ENCODE data around the gene CCDC180. TPM values are rescaled to one million over a fixed set of nuclear protein-coding genes. Genes with fewer than 3 reads are reported as not detected.

Gene CCDC180
- total and polyA plus RNA-seq, 9 of the 15 experiments (the other 6 are each of a cell fraction or from before 2014, with no cell fraction given): 0.56 to 4.2 (median 2.5) TPM

DNA sequence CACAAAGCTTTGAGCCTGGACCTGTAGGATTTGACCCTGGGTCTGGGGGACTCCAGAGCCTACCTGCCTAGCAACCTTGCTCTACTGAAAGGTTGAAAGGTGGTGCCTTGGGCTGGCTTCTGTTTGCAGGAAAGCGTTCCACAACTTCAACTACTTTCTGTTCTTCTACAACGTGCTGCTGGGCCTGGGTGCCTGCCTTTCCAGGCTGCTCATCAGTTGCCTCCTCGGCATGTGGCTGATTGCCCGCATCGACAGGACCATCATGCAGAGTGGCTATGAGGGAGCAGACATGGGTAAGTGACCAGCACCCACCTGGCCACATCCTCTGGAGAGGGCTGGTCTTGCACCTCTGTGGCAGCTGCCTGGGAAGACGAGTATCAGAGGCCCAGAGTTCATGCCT is 13.6 kb upstream of the CCDC180 start:
- BruUV-seq (replicated peaks): no TSS peak
- 95% methylated on average over 6 of the region's 6 CpGs for WGBS (ENCODE audit: insufficient coverage, low coverage, missing lambda C conversion rate)
- no peak overlapping the region for H2AFZ ChIP-seq (ENCODE audit: low read depth, low read length)
- no peak overlapping the region for H3K27ac ChIP-seq (ENCODE audit: extremely low read depth, low read depth, low read length)
- H3K4me1 ChIP-seq (replicated peaks in 1 of 2; ENCODE audit: control insufficient read depth in 2 of 2, insufficient read depth in 2 of 2, low read length in 2 of 2): peaks cover 4 to 9% of the 10 kb centered on the region in 2 experiments; a peak in 3 of 5 replicates
- DNase-seq (ENCODE audit: extremely low read depth in 1 of 4, low spot score in 3 of 4): no peak
- TF ChIP-seq ZNF124 (CRISPR knock-in tag; IDR thresholded peaks at IDR 0.05): 0 out of 2 replicates have a peak, but pooled peaks have one; percentile 4
- TF ChIP-seq NR2F6 (CRISPR knock-in tag; IDR thresholded peaks at IDR 0.05): no peak
- TF ChIP-seq ZNF354B (CRISPR knock-in tag; IDR thresholded peaks at IDR 0.05): no peak
- TF ChIP-seq, protein P1, sequence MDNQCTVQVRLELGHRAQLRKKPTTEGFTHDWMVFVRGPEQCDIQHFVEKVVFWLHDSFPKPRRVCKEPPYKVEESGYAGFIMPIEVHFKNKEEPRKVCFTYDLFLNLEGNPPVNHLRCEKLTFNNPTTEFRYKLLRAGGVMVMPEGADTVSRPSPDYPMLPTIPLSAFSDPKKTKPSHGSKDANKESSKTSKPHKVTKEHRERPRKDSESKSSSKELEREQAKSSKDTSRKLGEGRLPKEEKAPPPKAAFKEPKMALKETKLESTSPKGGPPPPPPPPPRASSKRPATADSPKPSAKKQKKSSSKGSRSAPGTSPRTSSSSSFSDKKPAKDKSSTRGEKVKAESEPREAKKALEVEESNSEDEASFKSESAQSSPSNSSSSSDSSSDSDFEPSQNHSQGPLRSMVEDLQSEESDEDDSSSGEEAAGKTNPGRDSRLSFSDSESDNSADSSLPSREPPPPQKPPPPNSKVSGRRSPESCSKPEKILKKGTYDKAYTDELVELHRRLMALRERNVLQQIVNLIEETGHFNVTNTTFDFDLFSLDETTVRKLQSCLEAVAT (IDR thresholded peaks at IDR 0.05): no peak
- H3K9me1 ChIP-seq (ENCODE audit: control insufficient read depth, insufficient read depth, low read length): no peaks in the 10 kb centered on the region
- ChIA-PET POLR2A (interaction anchor here (1.7 kb wide), 1 partner anchor 13 kb away, joined by 4 read pairs; no protein-coding TSS in a partner anchor), CTCF (ENCODE audit: low intra/inter-chr PET ratio) (no interaction called here)
- no peaks in the 10 kb centered on the region for H3K79me2 ChIP-seq (ENCODE audit: control insufficient read depth, insufficient read depth, low read length)
- ATAC-seq: no peak
- peak overlapping the region; percentile 33; the same call in 1 of the 2 replicates for H3K4me2 ChIP-seq (ENCODE audit: insufficient read depth, low read length)
- in situ Hi-C loops (cut with MboI): no loop called here
- no peak overlapping the region for H3K9ac ChIP-seq (ENCODE audit: insufficient read depth in 1 of 2, low read depth in 2 of 2, low read length in 2 of 2)
- no peaks in the 10 kb centered on the region for H3K27me3 ChIP-seq (ENCODE audit: control insufficient read depth in 2 of 2, insufficient read depth in 2 of 2, low read length in 2 of 2)
- no peak overlapping the region for H3K4me3 ChIP-seq
- no peak for FAIRE-seq
- intact Hi-C loops (cut with micrococcal nuclease): no loop called here
- H3K36me3 ChIP-seq (ENCODE audit: control insufficient read depth, insufficient read depth, low read length): peaks cover 10% of the 10 kb centered on the region; the same call in 1 of the 3 replicates
- H4K20me1 ChIP-seq (replicated peaks; ENCODE audit: control insufficient read depth, insufficient read depth, low read length): no peaks in the 10 kb centered on the region
- no peaks in the 10 kb centered on the region for H3K9me3 ChIP-seq (replicated peaks; ENCODE audit: control insufficient read depth, insufficient read depth, low read depth, low read length)

DNA sequence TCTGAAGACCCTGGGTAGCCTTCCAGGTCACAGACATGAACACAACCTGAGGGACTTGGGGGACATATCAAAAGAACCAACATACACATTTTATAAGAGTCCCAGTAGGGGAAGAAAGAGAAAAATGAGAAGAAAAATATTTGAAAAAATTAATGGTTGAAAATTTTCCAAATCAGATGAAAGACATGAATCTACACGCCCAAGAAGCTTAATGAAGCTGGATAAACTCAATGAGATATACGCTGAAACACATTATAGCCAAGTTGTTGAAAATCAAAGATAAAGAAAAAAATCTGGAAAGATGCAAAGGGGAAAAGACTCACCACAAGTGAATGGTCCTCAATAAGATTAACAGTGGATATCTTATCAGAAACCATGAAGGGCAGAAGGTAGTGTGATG is 9.6 kb upstream of the CCDC180 start:
- in situ Hi-C loops (cut with MboI): no loop called here
- no peaks in the 10 kb centered on the region for H3K9me3 ChIP-seq (replicated peaks; ENCODE audit: control insufficient read depth, insufficient read depth, low read depth, low read length)
- H3K79me2 ChIP-seq (ENCODE audit: control insufficient read depth, insufficient read depth, low read length): no peaks in the 10 kb centered on the region
- no peak overlapping the region for H3K4me3 ChIP-seq
- peaks cover 4 to 11% of the 10 kb centered on the region in 2 experiments; a peak in 3 of 5 replicates for H3K4me1 ChIP-seq (replicated peaks in 1 of 2; ENCODE audit: control insufficient read depth in 2 of 2, insufficient read depth in 2 of 2, low read length in 2 of 2)
- no peak overlapping the region for H3K4me2 ChIP-seq (ENCODE audit: insufficient read depth, low read length)
- ChIA-PET CTCF (ENCODE audit: low intra/inter-chr PET ratio) (no interaction called here), POLR2A (no interaction called here)
- no peaks in the 10 kb centered on the region for H3K36me3 ChIP-seq (ENCODE audit: control insufficient read depth, insufficient read depth, low read length)
- no peaks in the 10 kb centered on the region for H3K27me3 ChIP-seq (ENCODE audit: control insufficient read depth in 2 of 2, insufficient read depth in 2 of 2, low read length in 2 of 2)
- WGBS (ENCODE audit: insufficient coverage, low coverage, missing lambda C conversion rate): 80% methylated on average over 2 of the region's 2 CpGs
- DNase-seq (ENCODE audit: extremely low read depth in 1 of 4, low spot score in 3 of 4) (no peak), ATAC-seq (no peak), FAIRE-seq (no peak)
- no peak overlapping the region for H3K9ac ChIP-seq (ENCODE audit: insufficient read depth in 1 of 2, low read depth in 2 of 2, low read length in 2 of 2)
- no peak overlapping the region for H2AFZ ChIP-seq (ENCODE audit: low read depth, low read length)
- H3K27ac ChIP-seq (ENCODE audit: extremely low read depth, low read depth, low read length): no peak overlapping the region
- H4K20me1 ChIP-seq (replicated peaks; ENCODE audit: control insufficient read depth, insufficient read depth, low read length): no peaks in the 10 kb centered on the region
- H3K9me1 ChIP-seq (ENCODE audit: control insufficient read depth, insufficient read depth, low read length): no peaks in the 10 kb centered on the region
- no TSS peak for BruUV-seq (replicated peaks)
- intact Hi-C loops (cut with micrococcal nuclease): no loop called here
- no peak for TF ChIP-seq PHF8 (IDR thresholded peaks at IDR 0.05; ENCODE audit: borderline replicate concordance, low read length)
- no peak for TF ChIP-seq ZNF133 (CRISPR knock-in tag; IDR thresholded peaks at IDR 0.05)
- TF ChIP-seq, protein P2, sequence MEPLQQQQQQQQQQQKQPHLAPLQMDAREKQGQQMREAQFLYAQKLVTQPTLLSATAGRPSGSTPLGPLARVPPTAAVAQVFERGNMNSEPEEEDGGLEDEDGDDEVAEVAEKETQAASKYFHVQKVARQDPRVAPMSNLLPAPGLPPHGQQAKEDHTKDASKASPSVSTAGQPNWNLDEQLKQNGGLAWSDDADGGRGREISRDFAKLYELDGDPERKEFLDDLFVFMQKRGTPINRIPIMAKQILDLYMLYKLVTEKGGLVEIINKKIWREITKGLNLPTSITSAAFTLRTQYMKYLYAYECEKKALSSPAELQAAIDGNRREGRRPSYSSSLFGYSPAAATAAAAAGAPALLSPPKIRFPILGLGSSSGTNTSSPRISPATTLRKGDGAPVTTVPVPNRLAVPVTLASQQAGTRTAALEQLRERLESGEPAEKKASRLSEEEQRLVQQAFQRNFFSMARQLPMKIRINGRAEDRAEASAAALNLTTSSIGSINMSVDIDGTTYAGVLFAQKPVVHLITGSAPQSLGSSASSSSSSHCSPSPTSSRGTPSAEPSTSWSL (CRISPR knock-in tag; IDR thresholded peaks at IDR 0.05; ENCODE audit: borderline replicate concordance): no peak
- TF ChIP-seq POLR3A (IDR thresholded peaks at IDR 0.05; ENCODE audit: borderline replicate concordance, extremely low read depth, insufficient read depth, insufficient read length): no peak
- TF ChIP-seq, protein P3, sequence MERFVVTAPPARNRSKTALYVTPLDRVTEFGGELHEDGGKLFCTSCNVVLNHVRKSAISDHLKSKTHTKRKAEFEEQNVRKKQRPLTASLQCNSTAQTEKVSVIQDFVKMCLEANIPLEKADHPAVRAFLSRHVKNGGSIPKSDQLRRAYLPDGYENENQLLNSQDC (CRISPR knock-in tag; IDR thresholded peaks at IDR 0.05): no peak
- no peak for TF ChIP-seq ZNF124 (CRISPR knock-in tag; IDR thresholded peaks at IDR 0.05)
- TF ChIP-seq SRF (CRISPR knock-in tag; IDR thresholded peaks at IDR 0.05): no peak
- no peak for TF ChIP-seq PURB (CRISPR knock-in tag; IDR thresholded peaks at IDR 0.05; ENCODE audit: low read depth)
- TF ChIP-seq CREB1 (IDR thresholded peaks at IDR 0.05): no peak
- no peak for TF ChIP-seq CREB1 (CRISPR knock-in tag; IDR thresholded peaks at IDR 0.05)
- TF ChIP-seq POLR2AphosphoS5 (IDR thresholded peaks at IDR 0.05; ENCODE audit: control insufficient read depth, insufficient read depth, low read depth, low read length): no peak

Data from K562 (cell line).